Brain microvascular endothelial cell (primary cell): Measurements from ENCODE around the gene FAM229A.

Experiments
- DNase-seq: peaks from one replicate; pipeline ENCODE4 v3.0.0-alpha.2; 2020
- H3K27ac ChIP-seq: fragments of 250-450 bp; sonication (Bioruptor Pico); 2 replicates; pipeline ENCODE4 v1.5.1; 2020; ENCODE audit warnings: mild to moderate bottlenecking, moderate library complexity
- H3K27me3 ChIP-seq: fragments of 250-450 bp; sonication (Bioruptor Pico); replicated peaks from 2 replicates; pipeline ENCODE4 v1.5.1; 2020; ENCODE audit warnings: mild to moderate bottlenecking
- H3K36me3 ChIP-seq: fragments of 250-450 bp; sonication (Bioruptor Pico); replicated peaks from 2 replicates; pipeline ENCODE4 v1.5.1; 2020; ENCODE audit warnings: mild to moderate bottlenecking
- H3K4me3 ChIP-seq: 2 replicates; pipeline ENCODE4 v1.5.1; 2011; ENCODE audit warnings: low read depth, mild to moderate bottlenecking, control low read depth, low read length, moderate library complexity
- in situ Hi-C: cut with HindIII; loops from 2 replicates; pipeline ENCODE4 v1.10.0; 2017; ENCODE audit warnings: low sequenced_read_pairs, low pct_ligation_motif_present
- TF ChIP-seq, protein P1 (sequence below): IDR thresholded peaks from 2 replicates; pipeline ENCODE4 v1.5.1; 2011; ENCODE audit warnings: low read depth, mild to moderate bottlenecking, moderate library complexity, low read length, control low read depth, inconsistent platforms; ENCODE audit errors: missing control alignments

The FAM229A gene

DNA sequence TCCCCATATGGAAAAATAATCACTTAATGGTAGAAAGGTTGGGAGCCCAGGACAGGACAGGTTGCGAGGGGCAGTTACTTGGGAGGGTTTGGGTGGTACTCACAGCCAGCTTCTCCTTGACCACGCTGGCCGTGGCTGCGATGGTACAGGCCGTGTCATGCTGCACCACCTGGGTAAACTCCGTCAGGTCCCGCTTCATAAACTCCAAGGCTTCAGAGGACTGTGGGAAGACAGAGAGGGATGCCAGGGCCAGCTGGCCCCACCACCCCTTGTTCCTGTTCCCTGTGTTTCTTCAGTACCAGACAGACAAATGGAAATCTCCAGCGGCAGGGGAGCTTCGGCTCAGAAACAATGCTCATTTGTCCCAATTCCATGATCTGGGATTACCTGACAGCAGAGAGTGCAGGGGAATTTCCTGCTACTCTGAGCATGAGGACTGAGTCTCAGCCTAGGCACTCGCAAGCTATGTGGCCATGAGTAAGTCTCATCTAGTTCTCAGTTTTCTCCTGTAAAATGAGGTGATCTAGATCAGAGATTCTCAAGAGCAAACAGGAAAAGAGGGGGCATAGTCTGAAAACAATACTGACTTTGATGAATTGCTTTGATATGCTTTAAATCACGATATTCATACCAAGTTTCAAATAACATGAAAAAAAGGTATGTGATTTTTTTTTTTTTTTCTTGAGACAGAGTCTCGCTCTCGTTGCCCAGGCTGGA lies 24.5 kb upstream of the FAM229A start:
- Histone ChIP-seq H3K36me3 (peaks cover 64% of the 10 kb centered on the region), H3K4me3 (no peak overlapping the region), H3K27ac (no peak overlapping the region), H3K27me3 (no peaks in the 10 kb centered on the region)
- in situ Hi-C loops, result no loop called here
- DNase-seq, result no peak
- TF ChIP-seq, protein P1, sequence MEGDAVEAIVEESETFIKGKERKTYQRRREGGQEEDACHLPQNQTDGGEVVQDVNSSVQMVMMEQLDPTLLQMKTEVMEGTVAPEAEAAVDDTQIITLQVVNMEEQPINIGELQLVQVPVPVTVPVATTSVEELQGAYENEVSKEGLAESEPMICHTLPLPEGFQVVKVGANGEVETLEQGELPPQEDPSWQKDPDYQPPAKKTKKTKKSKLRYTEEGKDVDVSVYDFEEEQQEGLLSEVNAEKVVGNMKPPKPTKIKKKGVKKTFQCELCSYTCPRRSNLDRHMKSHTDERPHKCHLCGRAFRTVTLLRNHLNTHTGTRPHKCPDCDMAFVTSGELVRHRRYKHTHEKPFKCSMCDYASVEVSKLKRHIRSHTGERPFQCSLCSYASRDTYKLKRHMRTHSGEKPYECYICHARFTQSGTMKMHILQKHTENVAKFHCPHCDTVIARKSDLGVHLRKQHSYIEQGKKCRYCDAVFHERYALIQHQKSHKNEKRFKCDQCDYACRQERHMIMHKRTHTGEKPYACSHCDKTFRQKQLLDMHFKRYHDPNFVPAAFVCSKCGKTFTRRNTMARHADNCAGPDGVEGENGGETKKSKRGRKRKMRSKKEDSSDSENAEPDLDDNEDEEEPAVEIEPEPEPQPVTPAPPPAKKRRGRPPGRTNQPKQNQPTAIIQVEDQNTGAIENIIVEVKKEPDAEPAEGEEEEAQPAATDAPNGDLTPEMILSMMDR, result no peak

GRCh38 chr1:32380057-32380456 lies 17.8 kb upstream of the FAM229A start:
- peaks cover 86% of the 10 kb centered on the region for H3K36me3 ChIP-seq
- H3K27ac ChIP-seq, result no peak overlapping the region
- no peak overlapping the region for H3K4me3 ChIP-seq
- no peaks in the 10 kb centered on the region for H3K27me3 ChIP-seq
- TF ChIP-seq, protein P1, result no peak
- DNase-seq, result no peak
- in situ Hi-C loops, result no loop called here

DNA sequence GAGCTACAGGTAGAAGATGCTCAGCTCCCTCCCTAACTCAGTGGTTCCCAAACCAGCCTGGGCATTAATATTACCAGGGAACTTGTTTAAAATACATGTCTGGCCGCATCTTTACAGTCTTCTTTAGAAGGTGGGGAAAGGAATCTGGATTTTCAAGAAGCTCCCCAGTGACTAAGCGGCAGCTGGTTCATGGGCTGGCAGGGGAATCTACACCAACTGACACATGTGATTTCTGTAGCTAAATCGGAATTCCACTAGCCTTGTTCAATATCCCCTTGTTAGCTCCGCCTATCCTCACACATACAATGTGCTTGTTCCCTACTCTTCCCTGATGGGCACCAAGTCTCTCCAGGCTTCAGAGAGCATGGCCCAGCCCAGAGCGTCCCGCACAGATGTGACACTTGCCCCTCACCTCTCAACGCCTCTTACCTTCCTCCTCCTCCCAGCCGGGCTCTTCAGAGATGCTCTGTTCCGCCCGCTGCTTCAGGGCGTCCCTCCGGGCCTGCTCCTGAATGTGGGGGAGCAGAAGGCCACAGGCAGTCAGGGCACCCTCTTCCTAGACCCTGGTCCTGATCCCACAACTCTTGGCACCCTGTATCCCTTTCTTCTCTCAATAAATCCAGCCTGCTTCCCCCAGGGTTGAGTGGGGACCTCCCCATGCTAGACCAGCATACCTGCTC lies 15.4 kb upstream of the FAM229A start:
- Histone ChIP-seq H3K36me3 (peaks cover 86% of the 10 kb centered on the region), H3K4me3 (no peak overlapping the region), H3K27me3 (no peaks in the 10 kb centered on the region), H3K27ac (no peak overlapping the region)
- TF ChIP-seq, protein P1, result no peak
- in situ Hi-C loops, result no loop called here
- no peak for DNase-seq

DNA sequence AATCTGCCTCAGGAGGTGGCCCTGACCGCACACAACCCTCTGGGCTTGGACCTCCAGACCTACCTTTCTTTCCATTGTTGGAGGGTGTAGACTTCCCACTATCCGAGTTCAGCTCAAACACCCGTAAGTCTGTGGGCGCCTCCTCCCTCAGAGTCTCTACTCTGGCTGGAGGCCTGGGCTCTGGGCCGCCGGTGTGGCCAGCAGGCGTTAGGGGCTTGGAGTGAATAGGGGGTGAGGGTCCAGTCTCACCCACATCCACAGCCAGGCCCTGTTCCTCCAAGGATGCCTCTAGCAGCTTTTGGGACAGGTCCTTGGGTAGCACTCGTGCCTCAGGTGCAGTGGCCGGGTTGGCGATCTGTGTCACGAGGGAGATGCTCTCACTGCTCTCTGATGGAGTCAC lies 13.9 kb upstream of the FAM229A start:
- Histone ChIP-seq H3K27me3 (no peaks in the 10 kb centered on the region), H3K4me3 (no peak overlapping the region), H3K27ac (no peak overlapping the region), H3K36me3 (peaks cover 92% of the 10 kb centered on the region)
- in situ Hi-C loops, result no loop called here
- no peak for DNase-seq
- TF ChIP-seq, protein P1, result no peak

- H3K27me3 ChIP-seq, result no peaks in the 10 kb centered on the region
- TF ChIP-seq, protein P1, result no peak
- no peak overlapping the region for H3K4me3 ChIP-seq
- no peak for DNase-seq
- peaks cover 71% of the 10 kb centered on the region for H3K36me3 ChIP-seq
- H3K27ac ChIP-seq, result no peak overlapping the region
- in situ Hi-C loops, result no loop called here
Observed at GRCh38 chr1:32373996-32374592, 11.8 kb upstream of the FAM229A start.
